OCI-LY3 (cell line): ENCODE measurements around the gene ZCCHC3.

Experiments
- H2AFZ ChIP-seq: fragments of 200-600, 300-600 bp; shearing (Covaris generic); 2 replicates; pipeline ENCODE4 v1.6.0; 2014; ENCODE audit warnings: antibody characterized with exemption, low read depth, low read length
- H3K27ac ChIP-seq: fragments of 200-600, 300-600 bp; sonication (generic); 2 replicates; pipeline ENCODE4 v1.5.1; 2014; ENCODE audit warnings: mild to moderate bottlenecking, low read length, moderate library complexity, mixed read lengths
- H3K27me3 ChIP-seq: fragments of 200-600, 300-600 bp; sonication (generic); 2 replicates; pipeline ENCODE4 v1.6.1; 2014; ENCODE audit warnings: low read depth, low read length, mixed read lengths
- H3K36me3 ChIP-seq: fragments of 200-600, 300-600 bp; sonication (generic); replicated peaks from 2 replicates; pipeline ENCODE3; 2014; ENCODE audit warnings: low read depth, low read length, mixed read lengths
- H3K4me1 ChIP-seq: fragments of 300-600, 200-600 bp; sonication (generic); 2 replicates; pipeline ENCODE4 v1.6.1; 2014; ENCODE audit warnings: low read length, mixed read lengths
- H3K4me2 ChIP-seq: fragments of 200-600, 300-600 bp; sonication (generic); 2 replicates; pipeline ENCODE4 v1.6.1; 2014; ENCODE audit warnings: low read length, mixed read lengths
- H3K4me3 ChIP-seq: fragments of 300-600, 200-600 bp; sonication (generic); 2 replicates; pipeline ENCODE4 v1.5.1; 2014; ENCODE audit warnings: antibody characterized with exemption, mild to moderate bottlenecking, low read length, moderate library complexity
- H3K79me2 ChIP-seq: fragments of 300-600, 200-600 bp; shearing (Covaris generic); 2 replicates; pipeline ENCODE4 v1.6.1; 2014; ENCODE audit warnings: mild to moderate bottlenecking, low read length, mixed read lengths
- H3K9ac ChIP-seq: fragments of 300-600, 200-600 bp; shearing (Covaris generic); 2 replicates; pipeline ENCODE4 v1.6.0; 2014; ENCODE audit warnings: mild to moderate bottlenecking, low read length, moderate library complexity
- H3K9me3 ChIP-seq: fragments of 200-600, 300-600 bp; shearing (Covaris generic); 2 replicates; pipeline ENCODE4 v1.6.1; 2014; ENCODE audit warnings: low read length, mixed read lengths; ENCODE audit not compliant: insufficient read depth
- H4K20me1 ChIP-seq: fragments of 200-600, 300-600 bp; sonication (generic); 2 replicates; pipeline ENCODE4 v1.6.1; 2016; ENCODE audit warnings: low read length, mixed read lengths; ENCODE audit not compliant: insufficient read depth
- EZH2phosphoT487 ChIP-seq: fragments of 200-600 bp; shearing (Covaris generic); IDR thresholded peaks from 2 replicates; pipeline ENCODE4 v1.6.1; 2018; ENCODE audit warnings: antibody characterized with exemption, mixed run types, low read depth
- TF ChIP-seq, protein P1 (sequence below): fragments of 200-600, 300-600 bp; sonication (generic); IDR thresholded peaks from 2 replicates; pipeline ENCODE4 v1.5.1; 2014; ENCODE audit warnings: antibody characterized with exemption, low read length, low read depth

The ZCCHC3 gene

DNA sequence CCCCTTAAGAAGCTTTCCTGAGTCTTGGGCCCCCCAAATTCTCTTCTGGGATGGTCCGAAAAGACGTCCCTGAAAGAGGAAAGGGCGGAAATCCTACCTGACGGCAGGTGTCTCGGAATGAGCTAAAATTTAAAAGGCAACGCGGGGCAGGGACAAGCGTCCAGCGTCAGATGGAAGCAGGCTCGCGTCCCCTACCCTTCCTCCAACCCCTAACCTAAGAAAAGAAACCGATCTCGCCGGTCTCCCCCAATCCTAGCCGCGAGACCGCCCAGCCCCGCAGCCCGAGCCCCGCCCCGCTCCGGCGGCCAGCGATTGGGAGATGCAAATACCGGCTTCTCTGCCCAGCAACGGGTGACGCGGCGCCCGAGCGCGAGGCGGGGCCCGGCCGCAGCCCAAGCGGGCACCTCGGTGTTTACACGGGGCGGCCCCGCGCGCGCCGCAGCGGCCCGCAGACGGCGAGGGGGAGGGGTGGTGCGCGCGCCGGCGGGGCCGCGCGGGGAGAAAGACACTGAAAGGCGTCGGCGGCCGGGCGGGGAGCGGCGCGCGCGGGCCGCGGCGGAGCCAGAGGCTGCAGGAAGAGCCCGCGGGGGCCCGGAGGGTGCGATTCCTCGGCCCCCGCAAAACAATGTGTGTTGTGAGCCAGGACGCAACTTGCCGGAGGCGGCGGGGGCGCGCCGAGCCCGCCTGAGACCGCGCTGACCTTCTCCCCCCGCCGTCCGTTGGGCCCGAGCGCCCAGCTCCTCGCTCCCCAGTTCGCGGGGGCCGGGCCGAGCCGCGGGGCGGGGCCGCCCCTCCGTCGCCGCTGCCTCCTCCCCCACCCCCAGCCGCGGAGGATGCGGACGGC lies 27.9 kb downstream of the ZCCHC3 start, which contains the start of gene SOX12:
SOX12 (plus strand) TSS at position 508 of the 844 bp plus-strand sequence. CDS start 373 bp downstream, outside the sequence.
- H3K4me2 ChIP-seq: peak within 1 kb of the TSS; percentile 93
- H3K79me2 ChIP-seq: peaks cover 30% of the 10 kb centered on the region
- peaks cover 8% of the 10 kb centered on the region for H3K36me3 ChIP-seq
- peaks cover 26% of the 10 kb centered on the region for H3K4me1 ChIP-seq
- H4K20me1 ChIP-seq: peaks cover 28% of the 10 kb centered on the region
- no peaks in the 10 kb centered on the region for H3K27me3 ChIP-seq
- H3K27ac ChIP-seq: peak within 1 kb of the TSS; percentile 87
- TF ChIP-seq EZH2phosphoT487: no peak
- TF ChIP-seq, protein P1, sequence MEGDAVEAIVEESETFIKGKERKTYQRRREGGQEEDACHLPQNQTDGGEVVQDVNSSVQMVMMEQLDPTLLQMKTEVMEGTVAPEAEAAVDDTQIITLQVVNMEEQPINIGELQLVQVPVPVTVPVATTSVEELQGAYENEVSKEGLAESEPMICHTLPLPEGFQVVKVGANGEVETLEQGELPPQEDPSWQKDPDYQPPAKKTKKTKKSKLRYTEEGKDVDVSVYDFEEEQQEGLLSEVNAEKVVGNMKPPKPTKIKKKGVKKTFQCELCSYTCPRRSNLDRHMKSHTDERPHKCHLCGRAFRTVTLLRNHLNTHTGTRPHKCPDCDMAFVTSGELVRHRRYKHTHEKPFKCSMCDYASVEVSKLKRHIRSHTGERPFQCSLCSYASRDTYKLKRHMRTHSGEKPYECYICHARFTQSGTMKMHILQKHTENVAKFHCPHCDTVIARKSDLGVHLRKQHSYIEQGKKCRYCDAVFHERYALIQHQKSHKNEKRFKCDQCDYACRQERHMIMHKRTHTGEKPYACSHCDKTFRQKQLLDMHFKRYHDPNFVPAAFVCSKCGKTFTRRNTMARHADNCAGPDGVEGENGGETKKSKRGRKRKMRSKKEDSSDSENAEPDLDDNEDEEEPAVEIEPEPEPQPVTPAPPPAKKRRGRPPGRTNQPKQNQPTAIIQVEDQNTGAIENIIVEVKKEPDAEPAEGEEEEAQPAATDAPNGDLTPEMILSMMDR: no peak
- peak within 1 kb of the TSS; percentile 95 for H3K4me3 ChIP-seq
- H3K9ac ChIP-seq: peak within 1 kb of the TSS; percentile 97
- H2AFZ ChIP-seq: peak within 1 kb of the TSS; percentile 49; the same call in 1 of the 2 replicates
- no peaks in the 10 kb centered on the region for H3K9me3 ChIP-seq

DNA sequence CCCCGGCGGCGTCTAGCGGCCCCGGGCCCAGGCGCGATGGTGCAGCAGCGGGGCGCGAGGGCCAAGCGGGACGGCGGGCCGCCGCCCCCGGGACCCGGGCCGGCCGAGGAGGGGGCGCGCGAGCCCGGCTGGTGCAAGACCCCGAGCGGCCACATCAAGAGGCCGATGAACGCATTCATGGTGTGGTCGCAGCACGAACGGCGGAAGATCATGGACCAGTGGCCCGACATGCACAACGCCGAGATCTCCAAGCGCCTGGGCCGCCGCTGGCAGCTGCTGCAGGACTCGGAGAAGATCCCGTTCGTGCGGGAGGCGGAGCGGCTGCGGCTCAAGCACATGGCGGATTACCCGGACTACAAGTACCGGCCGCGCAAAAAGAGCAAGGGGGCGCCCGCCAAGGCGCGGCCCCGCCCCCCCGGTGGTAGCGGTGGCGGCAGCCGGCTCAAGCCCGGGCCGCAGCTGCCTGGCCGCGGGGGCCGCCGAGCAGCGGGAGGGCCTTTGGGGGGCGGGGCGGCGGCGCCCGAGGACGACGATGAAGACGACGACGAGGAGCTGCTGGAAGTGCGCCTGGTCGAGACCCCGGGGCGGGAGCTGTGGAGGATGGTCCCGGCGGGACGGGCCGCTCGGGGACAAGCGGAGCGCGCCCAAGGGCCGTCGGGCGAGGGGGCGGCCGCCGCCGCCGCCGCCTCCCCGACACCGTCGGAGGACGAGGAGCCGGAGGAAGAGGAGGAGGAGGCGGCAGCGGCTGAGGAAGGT lies 28.7 kb downstream of the ZCCHC3 start:
- Histone ChIP-seq H3K27me3 (no peaks in the 10 kb centered on the region), H3K4me3 (peak overlapping the region; percentile 95), H3K27ac (peak overlapping the region; percentile 87), H2AFZ (peak overlapping the region; percentile 39; the same call in 1 of the 2 replicates), H3K36me3 (peaks cover 8% of the 10 kb centered on the region), H3K9me3 (no peaks in the 10 kb centered on the region), H3K4me1 (peaks cover 28% of the 10 kb centered on the region), H3K9ac (peak overlapping the region; percentile 97), H3K79me2 (peaks cover 30% of the 10 kb centered on the region), H3K4me2 (peak overlapping the region; percentile 93), H4K20me1 (peaks cover 34% of the 10 kb centered on the region)
- TF ChIP-seq EZH2phosphoT487: no peak
- TF ChIP-seq, protein P1: no peak

DNA sequence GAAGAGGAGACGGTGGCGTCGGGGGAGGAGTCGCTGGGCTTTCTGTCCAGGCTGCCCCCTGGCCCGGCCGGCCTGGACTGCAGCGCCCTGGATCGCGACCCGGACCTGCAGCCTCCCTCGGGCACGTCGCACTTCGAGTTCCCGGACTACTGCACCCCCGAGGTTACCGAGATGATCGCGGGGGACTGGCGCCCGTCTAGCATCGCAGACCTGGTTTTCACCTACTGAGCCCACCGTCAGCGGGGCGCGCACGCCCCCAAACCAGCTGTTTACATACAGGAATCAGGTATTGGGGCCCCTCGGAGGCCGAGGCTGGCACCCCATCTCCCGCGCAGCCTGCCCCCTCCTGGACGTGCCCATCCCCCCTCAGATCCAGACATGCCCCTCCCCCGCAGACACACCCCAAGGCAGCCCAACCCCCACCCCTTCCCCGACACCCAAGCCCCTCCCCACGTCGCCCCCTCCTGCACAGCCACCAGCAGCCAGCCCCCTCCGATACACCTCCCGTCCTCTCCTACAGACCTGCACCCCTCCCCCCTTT lies 29.3 kb downstream of the ZCCHC3 start:
- H3K9ac ChIP-seq: peak overlapping the region; percentile 97
- no peaks in the 10 kb centered on the region for H3K27me3 ChIP-seq
- peaks cover 28% of the 10 kb centered on the region for H3K4me1 ChIP-seq
- peaks cover 35% of the 10 kb centered on the region for H4K20me1 ChIP-seq
- H2AFZ ChIP-seq: no peak overlapping the region; the same call in 1 of the 2 replicates
- H3K9me3 ChIP-seq: no peaks in the 10 kb centered on the region
- TF ChIP-seq, protein P1: 0 out of 2 replicates have a peak, but pooled peaks have one; percentile 7
- no peak for TF ChIP-seq EZH2phosphoT487
- peak overlapping the region; percentile 93 for H3K4me2 ChIP-seq
- H3K36me3 ChIP-seq: peaks cover 8% of the 10 kb centered on the region
- peaks cover 30% of the 10 kb centered on the region for H3K79me2 ChIP-seq
- H3K4me3 ChIP-seq: peak overlapping the region; percentile 95
- peak overlapping the region; percentile 87 for H3K27ac ChIP-seq
